ENCODE measurements around the gene SMYD5.

Gene SMYD5

GRCh38 chr2:73208258-73208657 is 5.8 kb upstream of the SMYD5 start:
- DNase-seq, result no peak

DNA sequence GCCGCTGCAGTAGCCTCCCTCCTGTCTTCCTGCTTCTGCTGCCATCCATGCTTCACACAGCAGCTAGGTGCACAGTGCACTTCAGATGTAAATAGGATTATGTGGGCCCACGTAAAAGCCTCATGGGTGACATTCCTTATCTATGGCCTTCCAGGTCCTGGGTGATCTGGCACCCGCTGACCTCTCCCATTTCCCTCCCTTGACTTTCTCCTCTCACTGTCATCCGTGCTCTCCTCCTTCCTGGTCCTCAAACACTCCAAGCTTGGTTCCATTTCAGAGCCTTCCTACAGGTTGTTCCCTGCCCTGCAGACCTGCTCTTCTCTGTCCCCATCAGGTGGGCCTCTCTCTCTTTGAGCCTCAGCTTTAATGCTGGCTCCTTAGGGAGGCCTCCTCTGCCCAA is 4.0 kb upstream of the SMYD5 start:
- no peak for DNase-seq

- no peak for DNase-seq
These were observed 3.3 kb upstream of the SMYD5 start for GRCh38 chr2:73210696-73211095.

- DNase-seq, result no peak
These were observed 2.0 kb upstream of the SMYD5 start for GRCh38 chr2:73212098-73212447.

DNA sequence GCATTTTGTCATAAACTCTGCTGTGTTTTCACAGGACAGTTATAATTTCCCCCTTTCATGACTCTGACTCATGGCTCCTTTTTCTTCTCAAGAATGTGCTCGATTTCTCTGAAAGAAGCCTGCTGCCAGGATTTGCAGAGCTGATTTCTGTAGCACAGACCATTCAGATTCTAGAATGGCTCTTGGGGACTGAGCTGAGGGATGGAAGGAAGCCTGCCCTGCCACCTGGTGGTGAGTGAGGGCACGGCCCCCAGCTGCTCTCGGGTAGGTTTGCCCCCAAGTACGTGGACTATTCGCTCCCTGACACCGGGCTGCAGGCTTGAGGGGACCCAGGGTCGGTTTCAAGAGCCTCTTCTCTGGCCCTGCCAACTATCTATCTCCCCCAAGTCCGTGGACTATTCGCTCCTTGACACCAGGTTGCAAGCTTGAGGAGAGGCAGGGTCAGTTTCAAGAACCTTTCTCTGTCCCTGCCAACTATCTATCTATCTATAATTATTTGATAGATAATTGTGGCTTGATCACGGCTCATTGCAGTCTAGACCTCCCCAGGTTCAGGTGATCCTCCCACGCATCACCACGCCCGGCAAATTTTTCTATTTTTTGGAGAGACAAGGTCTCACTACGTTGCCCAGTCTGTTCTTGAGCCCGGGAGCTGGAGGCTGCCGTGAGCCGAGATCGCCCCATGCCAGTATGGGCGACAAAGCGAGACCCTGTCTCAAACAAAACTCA is 1.4 kb upstream of the SMYD5 start:
- no peak for DNase-seq

GRCh38 chr2:73215254-73215653 is 1.2 kb downstream of the SMYD5 start:
- DNase-seq, result no peak

DNA sequence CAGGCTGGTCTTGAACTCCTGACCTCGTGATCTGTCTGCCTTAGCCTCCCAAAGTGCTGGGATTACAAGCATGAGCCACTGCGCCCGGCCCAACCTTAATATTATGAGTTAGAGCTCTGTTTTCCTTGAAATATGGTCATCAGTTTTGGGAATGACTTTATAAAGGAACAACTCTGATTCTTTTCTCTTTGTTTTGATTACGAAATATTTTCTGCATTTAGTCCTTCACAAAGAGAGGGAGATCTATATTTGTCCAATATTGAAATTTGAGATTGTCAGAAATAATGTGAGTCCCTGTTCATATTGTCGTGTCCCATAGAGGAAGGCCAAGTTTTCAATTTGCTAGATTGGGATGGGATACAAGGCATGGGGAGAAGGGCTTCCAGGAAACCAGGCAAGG is 3.1 kb downstream of the SMYD5 start:
- DNase-seq, result no peak

DNA sequence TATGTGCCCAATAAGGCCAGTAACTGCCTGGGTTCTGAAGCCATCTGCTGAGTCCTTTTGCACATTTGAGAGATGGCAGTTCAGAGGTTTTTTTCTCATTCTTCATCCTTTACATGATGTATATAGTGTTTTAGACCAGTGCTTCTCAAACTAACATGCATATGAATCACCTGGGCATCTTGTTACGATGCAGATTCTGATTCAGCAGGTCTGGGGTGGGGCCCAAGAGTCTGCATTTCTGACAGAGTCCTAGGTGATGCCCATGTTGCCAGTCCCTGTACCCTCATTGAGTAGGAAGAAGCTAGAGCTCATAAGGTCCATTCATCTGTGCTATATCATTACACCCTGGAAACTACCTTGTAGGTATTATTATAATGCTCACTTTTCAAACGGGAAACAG is 3.8 kb downstream of the SMYD5 start:
- DNase-seq, result no peak

GRCh38 chr2:73218298-73218697 is 4.3 kb downstream of the SMYD5 start:
- no peak for DNase-seq

GRCh38 chr2:73223821-73224220 is 9.8 kb downstream of the SMYD5 start:
- DNase-seq, result no peak

- DNase-seq, result no peak
These were observed 11.7 kb downstream of the SMYD5 start for GRCh38 chr2:73225513-73226360.

- no peak for DNase-seq
These were observed 13.0 kb downstream of the SMYD5 start for GRCh38 chr2:73227086-73227485.

DNA sequence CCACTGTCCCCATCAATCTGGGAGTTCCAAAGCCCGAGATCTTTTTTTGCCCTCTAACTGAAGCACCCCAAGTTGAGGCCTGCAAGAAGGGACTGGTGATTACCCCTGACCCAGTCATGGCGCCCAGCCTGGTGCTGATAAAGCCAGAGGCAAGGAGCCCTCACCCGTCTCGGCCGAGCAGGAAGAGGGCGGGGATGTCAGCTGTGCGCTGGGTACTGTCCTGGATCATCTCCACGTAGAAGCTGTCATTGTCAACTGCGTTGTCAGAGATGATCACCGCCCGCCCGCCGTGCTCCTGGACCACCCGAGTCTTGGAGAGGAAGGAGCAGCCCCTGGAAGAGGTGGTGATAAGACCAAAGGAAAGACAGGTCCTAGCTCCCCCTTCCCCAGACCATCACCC is 14.6 kb downstream of the SMYD5 start:
- DNase-seq, result no peak

GRCh38 chr2:73232403-73233153 is 18.5 kb downstream of the SMYD5 start:
- DNase-seq, result no peak

GRCh38 chr2:73233154-73233931 is 19.3 kb downstream of the SMYD5 start, which contains the start of gene PRADC1:
Gene PRADC1 (minus strand): TSS chr2:73233239. CDS start chr2:73233160, 79 bp downstream.
- DNase-seq, result peak; percentile 78

DNA sequence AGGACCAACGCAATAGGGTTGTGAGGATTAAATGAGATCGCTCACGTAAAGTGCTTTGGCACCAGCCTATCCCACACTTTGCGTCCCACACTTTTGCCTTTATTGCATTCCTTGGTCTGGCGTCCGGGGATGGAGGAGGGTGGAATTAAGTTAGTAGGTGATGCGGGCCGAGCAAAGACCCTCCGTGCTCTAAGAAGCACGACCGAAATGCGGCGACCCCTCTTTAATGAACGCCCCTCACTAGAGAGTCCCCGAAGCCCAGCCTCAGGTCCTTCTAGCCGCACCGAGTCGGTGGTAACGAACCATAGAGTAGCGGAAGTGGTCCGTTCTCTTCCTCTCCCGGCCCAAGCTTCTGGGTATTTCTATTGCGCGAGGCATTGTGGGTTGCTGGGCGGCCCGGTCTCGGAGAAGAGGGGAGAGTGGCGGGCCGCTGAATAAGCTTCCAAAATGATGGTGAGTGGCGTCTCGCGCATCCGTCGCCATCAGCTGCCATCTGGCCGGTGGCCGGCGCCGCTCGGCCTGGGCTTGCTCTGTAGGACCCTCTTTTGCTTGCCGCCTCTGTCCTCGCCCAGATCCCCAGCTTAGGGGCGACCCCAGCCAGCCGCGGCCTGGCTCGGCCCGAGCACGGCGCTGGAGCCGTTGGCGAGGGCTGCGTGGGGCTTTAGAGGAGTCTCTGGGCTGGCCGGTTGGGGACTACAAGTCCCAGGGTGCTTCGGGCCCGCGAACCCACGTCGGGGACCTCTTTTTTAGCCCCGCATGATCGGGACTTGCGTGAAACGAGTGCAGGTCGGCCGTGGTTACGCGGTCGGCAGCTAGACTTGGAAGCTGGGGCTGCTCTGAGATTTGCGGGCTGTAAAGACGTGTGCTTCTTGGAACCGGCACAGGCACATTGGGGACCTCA is 20.1 kb downstream of the SMYD5 start, which contains the start of gene CCT7:
CCT7 (plus strand) TSS at position 377 of the 901 bp plus-strand sequence; CDS start at position 448, 71 bp downstream.
- peak; percentile 47 for DNase-seq

GRCh38 chr2:73235315-73236028 is 21.4 kb downstream of the SMYD5 start:
- no peak for DNase-seq

- no peak for DNase-seq
These were observed 23.1 kb downstream of the SMYD5 start for GRCh38 chr2:73237168-73237567.

DNA sequence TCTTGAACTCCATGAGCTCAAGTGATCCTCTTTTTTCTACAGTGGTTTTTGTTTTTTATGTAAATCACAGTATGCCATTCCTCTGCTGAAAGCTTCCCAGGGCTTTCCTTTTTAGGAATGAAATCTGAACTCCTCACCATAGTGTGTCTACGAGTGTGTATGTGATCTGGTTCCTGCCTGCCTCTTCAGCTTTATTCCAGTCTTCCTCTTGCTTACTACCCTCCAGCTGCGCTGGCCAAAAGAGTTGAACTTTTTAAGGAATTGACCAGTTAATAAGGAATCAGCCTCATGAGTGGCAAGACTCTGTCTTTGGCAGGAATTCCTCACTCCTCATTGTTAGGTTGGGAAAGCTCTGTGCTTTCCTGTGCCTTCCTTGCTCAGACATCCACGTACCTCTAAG is 24.1 kb downstream of the SMYD5 start:
- DNase-seq, result no peak

DNA sequence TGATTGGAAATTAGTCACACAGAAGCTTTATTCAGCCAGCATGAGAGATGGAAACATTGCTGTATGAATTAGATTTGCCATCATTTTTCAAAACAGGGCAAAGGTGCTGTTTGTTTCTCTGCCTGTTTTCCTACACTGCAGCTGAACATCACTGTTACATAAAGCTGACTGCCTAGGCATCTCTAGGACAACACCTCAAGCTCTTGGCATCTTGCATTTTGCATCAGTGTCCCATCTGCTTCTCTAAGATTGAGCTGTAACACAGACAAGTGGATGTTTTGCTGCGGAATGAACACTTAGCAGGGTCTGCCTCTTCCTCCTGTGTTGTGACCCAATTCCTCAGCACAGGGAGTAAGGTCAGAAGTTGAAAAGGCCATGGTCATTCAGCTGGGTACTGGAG is 24.9 kb downstream of the SMYD5 start:
- no peak for DNase-seq

- DNase-seq, result no peak
These were observed 25.7 kb downstream of the SMYD5 start for GRCh38 chr2:73239776-73240175.

All from NCI-H187 treated with DMSO at 0.1 percent for 48 hours (cell line).